RKO (cell line): ENCODE results near the gene NCBP2.

Experiments used
- DNase-seq: peaks from one replicate; pipeline ENCODE4 v3.0.0-alpha.2; 2016; ENCODE audit warnings: low spot score

NCBP2 gene

DNA sequence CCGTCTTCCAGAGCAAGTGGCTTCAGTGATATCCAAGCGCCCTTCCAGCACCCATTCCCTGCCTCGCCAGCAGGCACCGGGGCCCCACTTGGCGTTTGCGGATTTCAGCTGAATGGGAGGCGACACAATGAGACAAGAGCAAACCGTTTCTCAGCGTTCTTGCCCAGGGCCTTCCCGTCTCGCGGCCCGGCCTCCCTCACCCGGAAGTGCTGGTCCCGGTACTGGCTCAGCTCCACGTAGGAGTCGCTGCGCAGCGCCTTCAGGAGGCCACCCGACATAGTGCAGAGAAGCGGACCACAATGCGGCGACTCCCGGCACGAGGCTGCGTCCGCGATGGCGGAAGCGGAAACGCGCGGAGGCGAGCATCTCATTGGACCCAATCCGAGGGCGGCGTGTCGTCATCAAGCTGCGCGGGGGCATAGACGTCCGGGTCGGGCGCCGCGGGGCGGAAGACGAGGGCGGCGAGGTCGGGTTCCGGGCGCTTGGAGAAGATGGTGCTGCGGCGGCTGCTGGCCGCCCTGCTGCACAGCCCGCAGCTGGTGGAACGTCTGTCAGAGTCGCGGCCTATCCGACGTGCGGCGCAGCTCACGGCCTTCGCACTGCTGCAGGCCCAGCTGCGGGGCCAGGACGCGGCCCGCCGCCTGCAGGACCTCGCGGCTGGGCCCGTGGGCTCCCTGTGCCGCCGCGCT is at the start of gene NCBP2:
NCBP2 (minus strand) TSS at position 303 of the 689 bp plus-strand sequence; CDS start at position 278, 25 bp downstream.
- DNase-seq, result peak; percentile 98

DNA sequence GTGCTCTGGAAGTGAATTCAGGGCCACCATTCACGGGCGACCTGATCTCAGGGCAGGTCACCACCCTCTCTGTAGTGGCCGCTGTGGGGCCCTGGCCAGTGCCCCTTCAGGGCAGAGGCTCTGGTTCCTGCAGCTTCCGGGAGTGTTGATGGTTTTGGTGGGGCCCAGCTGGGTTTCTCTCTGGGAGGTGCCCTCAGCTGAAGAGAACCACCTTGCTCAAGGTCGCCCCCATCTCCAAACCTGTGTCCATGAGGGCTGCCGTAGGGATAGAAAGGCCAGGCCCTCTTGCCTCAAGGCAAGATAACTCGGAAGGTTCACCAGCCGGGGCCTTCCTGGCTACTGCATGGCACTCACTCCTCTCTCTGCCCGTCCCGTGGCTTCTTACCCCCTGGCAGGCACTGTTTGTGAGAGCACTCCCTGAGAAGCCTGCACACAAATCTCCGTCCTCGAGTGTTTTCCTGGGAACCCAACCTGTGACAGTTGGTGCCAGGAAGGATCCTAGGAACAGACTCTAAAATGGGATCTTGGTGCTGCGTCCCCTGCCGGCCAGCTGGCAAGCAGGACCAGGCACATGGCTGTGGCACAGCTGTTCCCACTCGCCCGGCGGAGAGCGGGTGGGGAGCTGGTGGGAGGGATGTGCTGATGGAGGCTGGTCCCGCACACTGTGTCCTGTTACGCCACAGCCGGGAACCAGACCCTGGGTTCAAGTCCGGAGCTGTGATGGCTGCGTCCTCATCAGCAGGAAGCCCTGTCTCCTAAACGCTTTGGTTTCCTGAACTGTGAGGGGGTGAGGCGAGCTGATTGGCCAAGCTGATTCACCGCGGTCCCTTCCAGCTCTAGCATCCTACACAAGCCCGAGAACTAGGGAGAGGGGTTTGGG is 49.5 kb upstream of the NCBP2 start:
- no peak for DNase-seq

DNA sequence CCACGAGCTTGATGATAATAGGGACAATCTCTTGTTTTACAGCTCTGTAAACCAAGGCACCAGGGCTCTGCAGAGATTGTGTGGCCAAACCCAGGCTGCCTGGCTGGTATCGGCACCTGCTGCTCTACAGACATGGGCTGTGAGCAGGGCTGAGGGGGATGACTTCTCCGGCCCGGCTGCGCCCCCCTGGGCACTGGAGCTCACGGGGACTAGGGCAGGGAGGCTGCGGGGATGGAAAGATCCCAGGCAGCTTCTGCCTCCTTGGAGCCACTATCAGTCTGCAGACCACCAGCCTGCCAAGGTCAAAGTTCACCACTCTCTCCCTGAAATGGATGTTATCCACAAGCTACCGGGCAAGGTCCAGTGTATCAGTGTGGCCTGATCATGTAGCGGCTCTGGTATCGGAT is 48.3 kb upstream of the NCBP2 start:
- DNase-seq, result no peak

DNA sequence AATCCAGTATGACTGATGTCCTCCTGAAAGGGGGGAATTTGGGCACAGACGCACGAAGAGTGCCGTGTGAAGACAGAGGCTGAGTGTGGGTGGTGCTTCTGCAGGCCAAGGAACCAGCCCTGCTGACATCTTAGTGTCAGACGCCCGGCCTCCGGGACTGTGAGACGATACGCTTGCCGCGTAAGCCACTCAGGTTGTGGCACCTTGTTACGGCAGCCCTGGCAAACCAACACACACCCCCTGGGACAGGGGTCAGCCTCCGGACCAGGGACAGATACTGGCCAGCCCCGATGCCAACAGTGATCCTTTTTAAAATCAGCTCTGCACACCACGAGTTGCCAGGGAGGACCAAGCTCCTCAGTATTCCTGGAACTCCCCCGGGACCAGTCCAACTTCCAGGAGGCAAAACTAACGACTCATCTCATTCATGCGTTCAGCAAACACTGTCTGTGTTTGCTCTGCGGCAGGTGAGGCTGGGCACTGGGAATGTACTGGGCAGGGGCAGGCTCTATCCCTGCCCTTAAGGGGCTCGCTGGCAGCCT is 47.5 kb upstream of the NCBP2 start:
- no peak for DNase-seq

DNA sequence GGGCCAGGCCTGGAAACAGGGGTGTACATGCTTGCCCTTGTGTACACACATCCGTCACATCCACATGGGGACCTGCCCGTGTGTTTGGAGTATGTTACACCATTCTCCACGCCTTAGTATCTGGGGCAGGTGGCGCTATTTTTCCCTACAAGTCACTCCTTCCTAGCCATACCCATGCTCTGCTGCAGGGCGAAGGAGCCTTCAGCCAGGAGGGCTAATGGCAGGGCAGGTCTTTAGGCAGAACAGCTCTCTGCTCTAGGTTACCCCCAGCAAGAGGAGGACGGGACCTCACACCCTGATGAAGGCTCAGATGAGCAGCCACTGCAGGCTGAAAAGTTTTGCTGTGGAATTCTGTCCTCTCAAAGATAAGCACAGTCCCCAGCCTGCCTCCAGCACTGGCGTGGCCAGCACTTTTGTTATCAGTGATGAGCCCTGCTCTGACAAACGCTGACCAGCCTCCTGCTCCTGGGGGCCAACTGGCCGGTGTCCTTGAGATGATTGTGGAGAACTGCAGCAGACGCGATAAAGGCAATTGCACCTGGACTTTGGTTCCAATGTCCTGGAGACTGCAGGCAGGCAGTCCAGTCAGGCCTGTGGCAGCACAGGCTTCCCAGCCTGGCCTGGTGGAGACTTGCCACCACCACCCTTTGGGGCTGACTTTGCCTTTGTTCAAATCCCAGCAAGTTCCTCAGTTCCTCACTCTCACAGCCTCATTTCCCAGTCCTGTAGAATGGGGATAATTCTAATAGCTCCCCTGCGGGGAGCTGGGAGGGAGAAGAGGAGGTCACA is 46.1 kb upstream of the NCBP2 start:
- DNase-seq, result no peak

DNA sequence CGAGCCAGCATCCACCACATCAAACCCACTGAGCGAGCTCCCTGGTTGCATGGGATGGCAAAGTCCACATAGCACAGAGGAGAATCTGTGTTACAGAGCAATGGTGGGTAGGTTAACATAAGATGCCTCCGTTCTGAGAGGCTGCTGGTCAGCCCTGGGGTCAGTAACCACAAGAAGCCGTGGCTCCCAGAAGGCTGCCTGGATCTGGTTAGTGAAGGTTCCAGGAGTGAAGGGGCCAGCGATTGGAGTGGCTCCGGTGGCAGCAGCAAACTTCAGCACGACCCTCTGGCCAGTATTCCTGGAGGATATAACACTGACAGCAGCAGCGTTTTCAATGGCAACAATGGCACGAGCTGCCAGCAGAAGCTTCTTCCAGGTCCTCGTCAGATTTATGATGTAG is 44.7 kb upstream of the NCBP2 start:
- DNase-seq, result no peak

DNA sequence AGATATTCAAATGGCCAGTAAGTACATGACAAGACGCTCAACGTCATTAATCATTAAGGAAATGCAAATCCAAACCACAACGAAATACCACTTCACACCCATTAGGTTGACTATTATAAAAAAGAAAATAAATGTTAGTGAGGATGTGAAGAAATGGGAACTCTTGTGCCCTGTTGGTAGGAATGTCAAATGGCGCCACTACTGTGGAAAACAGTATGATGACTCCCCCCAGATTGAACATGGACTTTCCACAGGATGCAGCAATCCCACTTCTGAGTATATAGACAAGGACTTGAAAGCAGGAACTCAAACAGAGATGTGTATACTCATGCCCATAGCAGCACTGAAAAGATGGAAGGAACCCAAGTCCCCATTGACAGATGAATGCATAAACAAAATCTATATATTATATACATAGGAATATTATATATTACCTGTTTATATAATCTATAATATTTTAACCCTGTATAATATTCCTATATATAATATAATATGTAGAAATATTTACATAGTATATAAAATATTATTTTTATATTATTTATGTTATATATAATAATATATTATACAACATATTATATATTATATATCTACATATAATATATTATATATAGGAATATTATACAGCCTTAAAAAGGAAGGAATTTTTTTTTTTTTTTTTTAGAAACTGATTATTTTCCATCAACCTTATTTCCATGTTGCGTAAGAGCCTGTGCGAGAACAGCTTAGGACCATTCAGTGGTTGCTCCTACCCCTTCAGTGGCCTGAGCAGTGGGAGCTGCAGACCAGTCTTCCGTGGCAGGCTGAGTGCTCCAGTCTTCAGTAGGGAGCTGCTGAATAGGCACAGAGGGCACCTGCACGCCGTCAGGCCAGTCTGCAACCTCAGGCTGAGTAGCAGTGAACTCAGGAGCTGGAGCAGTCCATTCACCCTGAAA is 43.9 kb upstream of the NCBP2 start:
- DNase-seq, result peak; percentile 16

DNA sequence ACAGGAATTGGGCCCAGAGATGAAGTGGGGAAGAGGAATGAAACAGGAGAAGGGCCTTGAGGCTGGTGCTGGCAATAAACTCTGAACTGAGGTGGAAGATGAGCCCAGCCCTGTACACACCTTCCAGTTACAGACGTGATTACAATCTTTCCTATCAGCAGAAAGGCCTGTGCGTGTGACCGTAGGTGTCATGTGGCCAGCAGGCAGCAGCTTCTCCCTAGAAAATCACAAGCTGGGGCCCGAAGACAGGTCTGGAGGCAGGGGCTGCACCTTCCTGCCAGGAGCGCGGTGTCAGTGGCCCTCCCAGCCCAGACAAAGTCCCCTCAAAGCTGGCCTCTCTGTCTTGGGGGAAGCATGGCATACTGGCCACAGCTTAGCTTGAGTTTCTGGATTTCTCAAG is 43.0 kb upstream of the NCBP2 start:
- no peak for DNase-seq

DNA sequence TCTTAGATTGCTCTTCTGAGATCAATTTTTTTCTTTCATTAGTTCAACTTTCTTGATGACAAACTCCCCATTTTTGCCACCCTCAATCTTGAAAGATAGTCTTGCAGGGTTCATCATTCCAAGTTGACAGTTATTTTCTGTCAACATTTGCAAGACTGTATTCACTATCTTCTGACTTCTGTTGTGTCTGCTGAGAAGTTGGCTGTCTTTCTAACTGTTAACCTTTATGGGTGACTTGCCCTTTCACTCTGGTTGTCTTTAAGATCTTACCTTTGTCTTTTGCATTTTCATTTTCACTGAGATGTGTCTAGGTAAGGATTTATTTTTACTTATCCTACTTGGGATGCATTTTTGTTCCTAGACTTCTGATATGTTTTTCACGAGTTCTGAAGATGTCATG is 40.9 kb upstream of the NCBP2 start:
- no peak for DNase-seq

DNA sequence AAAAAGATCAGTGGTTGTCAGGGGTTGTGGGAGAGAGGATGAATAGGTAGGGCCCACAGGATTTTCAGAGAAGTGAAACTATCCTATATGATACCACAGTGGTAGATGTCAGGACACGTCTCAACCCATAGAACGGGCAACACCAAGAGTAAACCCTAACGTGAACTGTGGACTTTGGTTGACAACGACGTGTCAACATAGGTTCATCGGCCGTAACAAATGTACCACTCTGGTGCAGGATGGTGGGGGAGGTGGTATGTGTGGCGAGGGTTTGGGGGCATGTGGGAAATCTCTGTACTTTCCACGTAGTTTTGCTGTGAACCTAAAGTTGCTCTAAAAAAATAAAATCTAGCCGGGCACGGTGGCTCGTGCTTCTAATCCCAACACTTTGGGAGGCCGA is 39.3 kb upstream of the NCBP2 start:
- no peak for DNase-seq

DNA sequence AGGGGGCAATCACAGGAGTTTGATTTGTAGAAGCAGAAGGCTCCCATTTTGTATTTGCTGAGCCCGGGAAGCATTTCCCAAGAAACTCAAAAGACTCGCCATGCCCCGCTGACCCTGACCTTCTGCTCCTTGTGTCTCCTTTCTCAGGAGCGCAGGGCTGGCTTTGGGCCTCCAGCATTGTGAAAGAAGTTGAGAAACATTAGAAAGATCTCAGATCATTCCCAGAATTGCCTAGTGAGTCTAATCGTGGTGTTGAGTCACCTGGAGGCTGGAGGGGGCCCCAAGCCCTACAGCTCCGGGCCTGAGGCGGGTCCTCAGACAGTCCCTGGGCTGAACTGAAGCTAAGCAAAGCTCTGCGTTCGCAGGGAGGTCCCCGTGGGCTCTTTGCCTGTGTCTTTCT is 37.2 kb upstream of the NCBP2 start:
- peak; percentile 23 for DNase-seq

DNA sequence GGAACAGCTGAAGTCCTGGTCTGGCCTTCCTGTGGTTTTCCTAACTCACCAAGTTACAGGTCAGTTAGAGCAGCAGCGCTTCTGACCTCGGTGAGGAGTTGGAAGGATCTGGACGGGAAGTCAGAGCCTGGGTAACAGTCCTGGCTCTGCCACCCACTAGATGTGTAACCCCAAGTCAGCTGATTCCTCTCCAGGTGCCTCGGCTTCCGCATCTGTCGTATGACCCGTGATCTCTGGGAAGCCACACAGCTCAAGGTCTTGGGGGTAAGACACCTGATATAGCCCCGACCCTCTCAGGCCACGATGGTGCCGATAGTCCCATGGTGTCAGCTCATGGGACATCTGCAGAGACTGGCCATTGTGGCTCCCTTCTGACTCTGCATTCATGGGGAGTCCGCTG is 34.6 kb upstream of the NCBP2 start:
- DNase-seq, result no peak

DNA sequence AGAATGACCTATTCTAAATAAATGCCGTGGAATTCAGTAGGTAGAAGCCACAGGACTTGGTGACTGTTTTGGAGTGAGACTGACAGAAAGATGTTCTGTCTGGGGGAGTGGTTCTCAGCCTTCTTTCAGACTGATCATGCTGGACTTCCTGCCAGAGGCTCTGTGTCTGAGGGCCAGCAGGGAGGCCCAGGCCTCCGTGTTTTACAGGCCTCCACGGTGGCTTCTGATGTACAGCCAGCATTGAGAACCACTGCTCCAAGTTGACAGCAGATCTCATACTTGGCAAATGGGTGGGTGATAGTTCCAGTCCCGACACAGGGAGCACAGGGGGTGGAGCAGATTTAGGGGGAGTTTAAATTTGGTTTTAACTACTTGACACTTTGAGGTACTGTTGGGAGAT is 33.0 kb upstream of the NCBP2 start:
- no peak for DNase-seq

DNA sequence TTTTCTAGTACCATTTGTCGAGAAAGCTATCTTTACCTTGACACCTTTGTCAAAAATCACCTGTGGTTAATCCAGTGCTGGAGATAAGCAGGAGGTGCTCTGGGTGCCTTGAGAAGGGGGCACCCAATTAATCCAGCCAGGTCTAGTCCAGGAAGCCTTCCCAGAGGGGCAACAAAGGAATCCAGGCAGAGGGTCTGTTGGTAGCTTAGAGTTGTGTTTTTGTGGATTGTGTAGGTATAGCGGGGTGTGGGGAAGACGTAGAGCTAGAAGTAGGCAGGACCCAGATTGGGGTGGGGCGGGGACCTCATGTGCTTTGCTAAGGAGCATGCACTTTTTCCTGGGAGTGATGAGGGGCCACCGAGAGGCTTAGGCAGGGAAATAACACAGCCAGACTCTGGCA is 32.3 kb upstream of the NCBP2 start:
- DNase-seq, result no peak

DNA sequence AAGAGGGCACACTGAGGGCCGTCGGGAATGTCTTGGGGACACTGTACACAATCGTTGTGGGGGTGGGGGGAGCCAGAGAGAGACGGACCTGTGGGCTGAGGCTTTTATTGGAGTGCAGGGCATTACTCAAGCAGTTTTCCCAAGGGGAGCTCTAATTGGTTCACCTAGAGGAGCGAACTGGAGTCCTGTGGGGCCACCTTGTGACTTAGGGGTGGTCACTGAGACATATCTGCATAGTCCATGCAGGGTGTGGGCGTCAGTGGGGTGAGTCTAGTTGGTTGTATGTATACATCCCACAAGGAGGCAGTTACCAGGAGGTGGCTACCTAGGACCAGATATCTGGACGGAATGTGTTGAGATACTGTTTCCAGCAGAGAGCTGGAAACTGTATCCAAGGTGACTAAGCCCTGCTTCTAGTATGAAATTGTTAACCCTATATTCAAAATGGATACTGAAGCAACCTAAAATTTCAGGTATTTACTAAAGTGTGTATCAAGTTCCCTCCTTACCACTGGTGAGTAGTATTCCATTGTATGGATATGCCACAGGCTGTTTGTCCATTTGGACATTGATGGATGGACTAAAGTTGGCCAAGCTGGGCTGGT is 28.9 kb upstream of the NCBP2 start:
- DNase-seq, result peak; percentile 48

DNA sequence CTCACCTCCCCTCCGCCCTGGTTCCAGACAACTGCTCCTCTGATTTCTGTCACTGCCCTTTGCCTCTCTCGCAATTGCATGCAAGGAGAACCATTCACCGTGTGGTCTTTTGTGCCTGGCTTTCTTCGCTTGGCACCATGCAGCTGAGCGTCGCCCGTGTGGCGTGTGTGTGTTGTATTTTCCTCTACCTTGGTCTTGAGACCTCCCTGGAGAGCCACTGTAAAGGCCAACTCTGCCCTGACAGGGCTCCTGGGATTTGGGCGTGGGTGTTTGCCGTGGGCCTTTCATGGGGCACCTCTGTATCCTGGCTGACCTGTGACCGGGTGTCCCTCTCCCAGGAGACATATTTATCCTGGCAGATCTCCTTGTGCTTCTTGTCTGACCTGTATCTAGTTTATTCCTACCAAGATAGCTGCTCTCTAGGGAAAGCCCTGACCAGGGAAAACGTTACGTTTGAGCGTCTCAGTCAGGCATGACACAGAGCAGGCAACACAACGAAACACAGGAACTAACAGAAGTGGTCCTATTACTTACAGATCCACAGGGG is 28.3 kb upstream of the NCBP2 start:
- no peak for DNase-seq

DNA sequence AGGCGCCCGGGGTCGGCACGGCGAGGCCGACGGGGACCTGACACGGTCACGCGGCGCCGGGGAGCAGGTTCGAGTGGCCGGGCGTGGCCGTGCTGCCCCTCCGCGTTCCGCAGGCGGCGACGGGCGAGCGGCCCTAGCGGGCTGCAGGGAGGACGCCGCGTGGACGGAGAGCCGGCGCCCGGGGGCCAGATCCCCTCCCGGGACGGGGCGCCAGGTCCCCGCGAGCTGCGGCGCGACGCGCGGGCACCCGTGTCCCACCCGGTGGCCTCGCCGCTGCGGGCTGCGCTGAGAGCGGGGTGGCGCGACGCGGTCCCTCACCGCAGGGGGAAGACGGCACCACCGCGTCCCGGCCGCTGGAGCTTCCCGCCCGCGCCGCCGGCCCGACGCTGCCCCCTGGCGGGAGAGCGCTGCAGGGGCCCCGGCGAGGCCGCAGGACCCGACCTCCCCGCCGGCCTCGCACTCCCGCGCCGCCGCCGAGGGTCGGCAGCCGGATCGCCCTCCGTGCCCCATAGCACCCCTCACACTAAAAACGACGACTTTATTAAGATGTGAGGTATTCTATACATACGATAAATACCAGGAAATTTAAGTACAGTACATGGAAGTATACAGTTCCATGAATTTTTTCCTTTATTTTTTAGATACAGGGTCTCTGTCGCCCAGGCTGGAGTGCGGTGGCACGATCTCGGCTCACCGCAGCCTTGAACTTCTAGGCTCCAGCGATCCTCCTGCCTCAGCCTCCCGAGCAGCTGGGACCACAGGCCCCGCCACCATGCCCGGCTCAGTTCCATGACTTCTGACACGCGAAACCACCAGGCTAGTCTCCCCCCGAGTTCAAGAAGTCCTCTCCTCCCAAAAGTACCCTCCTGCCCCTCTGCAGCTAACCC is 27.6 kb upstream of the NCBP2 start:
- peak; percentile 71 for DNase-seq

DNA sequence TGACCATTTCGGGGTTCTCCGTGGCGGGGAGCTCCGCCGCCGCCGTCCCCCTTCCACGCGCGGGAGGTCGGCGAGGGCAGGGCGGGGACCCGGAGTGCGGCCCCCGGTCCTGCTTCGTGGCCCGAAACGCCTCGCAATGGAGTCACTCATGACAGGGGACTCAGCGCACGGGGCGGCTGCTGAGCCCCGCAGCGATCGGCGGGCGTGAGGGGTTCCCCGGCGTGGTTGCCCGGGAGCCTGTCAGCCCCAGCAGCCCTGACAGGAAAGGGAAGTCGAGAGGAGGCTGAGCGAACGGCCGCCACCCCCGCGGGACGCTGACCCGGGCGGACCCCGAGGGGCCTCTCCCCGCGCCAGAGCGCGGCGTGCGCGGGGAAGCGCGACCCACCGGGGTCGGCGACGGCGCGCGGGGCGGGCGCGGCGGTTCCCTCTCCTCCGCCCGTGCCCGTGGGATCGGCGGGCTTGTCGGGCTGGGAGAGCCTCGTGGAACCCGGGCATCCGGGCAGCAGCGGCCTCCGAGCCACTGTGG is 26.9 kb upstream of the NCBP2 start:
- peak; percentile 40 for DNase-seq
